Glutamatergic neuron (in vitro differentiated cells): Measurements from ENCODE around the gene FBN3. TPM values are rescaled to one million over a fixed set of nuclear protein-coding genes. Genes with fewer than 3 reads are reported as not detected.

ENCODE experiments used
- DNase-seq: peaks from one replicate; pipeline ENCODE4 v3.0.0; 2022
- H3K27ac Mint-ChIP-seq: one replicate; pipeline ENCODE4 v1.8.0; 2020; ENCODE audit warnings: mild to moderate bottlenecking, mixed read lengths, inconsistent platforms; ENCODE audit not compliant: unreplicated experiment
- H3K27me3 Mint-ChIP-seq: one replicate; pipeline ENCODE4 v1.8.0; 2020; ENCODE audit warnings: mild to moderate bottlenecking, moderate library complexity, mixed read lengths, inconsistent platforms; ENCODE audit not compliant: unreplicated experiment
- H3K36me3 Mint-ChIP-seq: one replicate; pipeline ENCODE4 v1.8.0; 2020; ENCODE audit warnings: mild to moderate bottlenecking, mixed read lengths, inconsistent platforms; ENCODE audit not compliant: unreplicated experiment
- H3K4me1 Mint-ChIP-seq: one replicate; pipeline ENCODE4 v1.8.0; 2020; ENCODE audit warnings: mild to moderate bottlenecking, low read depth, mixed read lengths, inconsistent platforms; ENCODE audit not compliant: unreplicated experiment
- H3K4me3 Mint-ChIP-seq: one replicate; pipeline ENCODE4 v1.8.0; 2020; ENCODE audit warnings: mild to moderate bottlenecking, mixed read lengths, inconsistent platforms; ENCODE audit not compliant: unreplicated experiment
- H3K9me3 Mint-ChIP-seq: one replicate; pipeline ENCODE4 v1.8.0; 2020; ENCODE audit warnings: mild to moderate bottlenecking, moderate library complexity, mixed read lengths, inconsistent platforms; ENCODE audit not compliant: unreplicated experiment
- CTCF ChIP-seq: fragments of 200-600 bp; sonication (generic); IDR thresholded peaks from one replicate; pipeline ENCODE4 v1.5.0; 2021; ENCODE audit not compliant: partially characterized antibody, unreplicated experiment
- total RNA-seq: library from RNA; stranded (reverse); fragmentation: NEBNext Ultra II Directional; extraction: Animal tissue kit (Norgen Biotek cat#: 25700); gene quantifications from one replicate; pipeline ENCODE4 v1.2.1, GENCODE V29; 2021; ENCODE audit not compliant: unreplicated experiment

FBN3 gene
- total RNA-seq, 1 donor from 2014 or later, result 18.3 TPM

- Mint-ChIP-seq H3K27ac (peak overlapping the region; percentile 91), H3K9me3 (peaks cover 13% of the 10 kb centered on the region), H3K36me3 (peaks cover 31% of the 10 kb centered on the region), H3K4me1 (peaks cover 6% of the 10 kb centered on the region), H3K27me3 (peaks cover 7% of the 10 kb centered on the region), H3K4me3 (no peak overlapping the region)
- DNase-seq, result no peak
- no peak for TF ChIP-seq CTCF
Measured at GRCh38 chr19:8097681-8098567, 51.5 kb downstream of the FBN3 start.

DNA sequence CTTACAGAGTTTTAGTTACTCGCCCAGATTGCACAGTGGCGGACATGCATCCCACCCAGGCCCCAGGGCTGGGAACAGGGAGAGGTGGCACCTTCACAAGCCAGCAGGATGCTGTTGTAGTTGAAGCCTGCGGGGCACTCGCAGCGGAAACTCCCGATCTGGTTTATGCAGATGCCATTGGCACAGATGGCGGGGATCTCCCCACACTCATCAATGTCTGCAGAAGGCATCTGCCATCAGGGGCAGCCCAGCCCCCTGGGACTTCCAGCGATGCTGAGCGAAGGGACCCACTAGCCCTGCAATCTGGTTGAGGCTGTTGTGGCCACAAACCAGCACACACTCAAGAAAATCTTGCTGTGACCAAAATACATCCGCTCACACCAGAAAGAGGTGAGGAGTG lies 52.2 kb downstream of the FBN3 start:
- TF ChIP-seq CTCF, result no peak
- H3K36me3 Mint-ChIP-seq, result peaks cover 31% of the 10 kb centered on the region

GRCh38 chr19:8096071-8096470 lies 53.3 kb downstream of the FBN3 start:
- Mint-ChIP-seq H3K27ac (no peak overlapping the region), H3K27me3 (peaks cover 7% of the 10 kb centered on the region), H3K4me3 (no peak overlapping the region), H3K36me3 (peaks cover 31% of the 10 kb centered on the region), H3K4me1 (peaks cover 6% of the 10 kb centered on the region), H3K9me3 (peaks cover 13% of the 10 kb centered on the region)
- no peak for DNase-seq
- TF ChIP-seq CTCF, result no peak

More for the DNA sequence above, 52.2 kb downstream of the FBN3 start:
- Mint-ChIP-seq H3K9me3 (peaks cover 13% of the 10 kb centered on the region), H3K27ac (peak overlapping the region; percentile 91), H3K4me3 (no peak overlapping the region), H3K27me3 (peaks cover 7% of the 10 kb centered on the region), H3K4me1 (peaks cover 6% of the 10 kb centered on the region)
- peak; percentile 69 for DNase-seq

- Mint-ChIP-seq H3K36me3 (peaks cover 31% of the 10 kb centered on the region), H3K4me3 (no peak overlapping the region), H3K4me1 (peaks cover 6% of the 10 kb centered on the region), H3K27ac (no peak overlapping the region), H3K9me3 (peaks cover 13% of the 10 kb centered on the region), H3K27me3 (peaks cover 7% of the 10 kb centered on the region)
- DNase-seq, result no peak
- TF ChIP-seq CTCF, result no peak
Measured at GRCh38 chr19:8095354-8095886, 54.0 kb downstream of the FBN3 start.

DNA sequence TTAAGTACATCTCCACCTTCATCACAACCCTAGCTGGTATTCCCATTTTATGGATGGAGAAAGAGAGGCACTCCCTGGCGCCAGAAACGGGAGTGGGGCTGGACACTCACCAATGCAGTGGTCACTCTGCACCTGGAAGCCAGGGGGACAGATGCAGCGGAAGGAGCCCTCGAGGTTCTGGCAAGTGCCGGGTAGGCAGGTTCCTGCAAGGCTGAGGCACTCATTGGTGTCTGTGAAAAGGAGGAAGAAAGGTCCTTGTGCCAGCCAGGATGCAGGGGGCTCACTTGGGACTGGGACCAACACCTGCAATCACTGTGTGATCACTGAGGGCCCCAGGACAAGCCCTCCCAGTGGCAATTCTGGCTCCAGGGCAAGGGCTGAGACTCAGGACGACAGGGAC lies 55.1 kb downstream of the FBN3 start:
- Mint-ChIP-seq H3K4me1 (peaks cover 6% of the 10 kb centered on the region), H3K4me3 (no peak overlapping the region), H3K36me3 (peaks cover 31% of the 10 kb centered on the region), H3K9me3 (peaks cover 13% of the 10 kb centered on the region), H3K27ac (no peak overlapping the region), H3K27me3 (peaks cover 7% of the 10 kb centered on the region)
- DNase-seq, result no peak
- no peak for TF ChIP-seq CTCF
